H1 (cell line): ENCODE results near the gene SNX13. TPM values are rescaled to one million over a fixed set of nuclear protein-coding genes. Genes with fewer than 3 reads are reported as not detected.

Experiments used
- polyA plus RNA-seq, 7 experiments: library from polyadenylated mRNA; depleted of rRNA in 3 of 7; stranded (reverse) in 5 of 7; unstranded in 2 of 7; fragments of >200 nt in 5 of 7; fragments of 200-250 nt in 2 of 7; gene quantifications; 1 replicate in 5 of 7; 2 replicates in 1 of 7; 4 replicates in 1 of 7; pipeline versions ENCODE4 v1.2.1 to v1.2.3, GENCODE V29; 2011 to 2013; ENCODE audit warnings: missing spikeins in 2 of 7, mixed read lengths in 2 of 7
- total RNA-seq: library from RNA; stranded (reverse); fragmentation: NEBNext Ultra II Directional; extraction: Animal tissue kit (Norgen Biotek cat#: 25700); gene quantifications from 2 replicates; pipeline ENCODE4 v1.2.1, GENCODE V29; 2021
- TF ChIP-seq, protein P1 (sequence below): IDR thresholded peaks from 2 replicates; pipeline ENCODE4 v1.6.1; 2012; ENCODE audit warnings: low read length, inconsistent platforms

SNX13 gene
- total and polyA plus RNA-seq, 2 of the 8 experiments (the other 6 are each of a cell fraction or from before 2014, with no cell fraction given), result 5.5 to 27.4 TPM

DNA sequence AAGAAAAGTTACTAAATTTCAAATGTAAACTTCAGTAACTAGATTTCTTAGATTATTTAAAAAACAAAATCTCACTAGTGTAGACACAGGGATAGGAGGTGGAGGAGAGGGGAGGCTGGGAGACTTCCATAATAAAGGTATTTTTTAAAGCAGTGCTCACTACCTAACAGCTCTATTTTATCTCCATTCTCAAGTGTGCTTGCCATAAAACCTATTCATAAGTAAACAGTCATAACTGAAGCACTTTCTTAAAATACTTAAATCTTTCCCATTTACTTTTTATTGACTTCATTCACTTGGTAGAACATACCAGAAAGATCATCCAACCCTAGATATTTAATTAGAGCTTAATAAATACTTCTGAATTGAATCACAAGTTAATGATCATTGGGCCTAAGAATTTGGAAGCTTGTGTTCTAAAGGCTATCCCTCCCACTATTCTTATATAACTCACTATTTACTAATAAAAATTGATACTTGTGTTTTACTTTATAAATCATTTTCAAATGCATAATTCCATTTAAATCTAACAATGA, 107.4 kb downstream of the SNX13 start (continued):
- TF ChIP-seq, protein P1, sequence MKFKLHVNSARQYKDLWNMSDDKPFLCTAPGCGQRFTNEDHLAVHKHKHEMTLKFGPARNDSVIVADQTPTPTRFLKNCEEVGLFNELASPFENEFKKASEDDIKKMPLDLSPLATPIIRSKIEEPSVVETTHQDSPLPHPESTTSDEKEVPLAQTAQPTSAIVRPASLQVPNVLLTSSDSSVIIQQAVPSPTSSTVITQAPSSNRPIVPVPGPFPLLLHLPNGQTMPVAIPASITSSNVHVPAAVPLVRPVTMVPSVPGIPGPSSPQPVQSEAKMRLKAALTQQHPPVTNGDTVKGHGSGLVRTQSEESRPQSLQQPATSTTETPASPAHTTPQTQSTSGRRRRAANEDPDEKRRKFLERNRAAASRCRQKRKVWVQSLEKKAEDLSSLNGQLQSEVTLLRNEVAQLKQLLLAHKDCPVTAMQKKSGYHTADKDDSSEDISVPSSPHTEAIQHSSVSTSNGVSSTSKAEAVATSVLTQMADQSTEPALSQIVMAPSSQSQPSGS, result no peak
